Effector memory CD4-positive, alpha-beta T cell (primary cell): ENCODE data around the gene EIF5.

ENCODE experiments used
- DNase-seq, 3 donors: peaks; one replicate each; pipeline ENCODE4 v3.0.0-alpha.2; 2020
- H3K27ac ChIP-seq: 2 replicates; pipeline ENCODE4 v1.7.0; 2013; ENCODE audit warnings: mild to moderate bottlenecking, low read length, moderate library complexity; ENCODE audit not compliant: insufficient read depth, poor library complexity, severe bottlenecking
- H3K27me3 ChIP-seq: replicated peaks from 2 replicates; pipeline ENCODE4 v1.7.0; 2013; ENCODE audit warnings: mild to moderate bottlenecking, low read length; ENCODE audit not compliant: insufficient read depth, control insufficient read depth, poor library complexity, severe bottlenecking
- H3K36me3 ChIP-seq: 2 replicates; pipeline ENCODE4 v1.7.0; 2013; ENCODE audit warnings: mild to moderate bottlenecking, low read length, moderate library complexity; ENCODE audit not compliant: control insufficient read depth, insufficient read depth
- H3K4me1 ChIP-seq: 2 replicates; pipeline ENCODE4 v1.7.0; 2013; ENCODE audit warnings: low read length, mild to moderate bottlenecking; ENCODE audit not compliant: control insufficient read depth, insufficient read depth, poor library complexity, severe bottlenecking
- H3K4me3 ChIP-seq: 2 replicates; pipeline ENCODE4 v1.7.0; 2013; ENCODE audit warnings: low read length, low read depth, mild to moderate bottlenecking; ENCODE audit not compliant: insufficient read depth, poor library complexity, severe bottlenecking
- H3K9me3 ChIP-seq: 2 replicates; pipeline ENCODE4 v1.7.0; 2013; ENCODE audit warnings: mild to moderate bottlenecking, low read length, moderate library complexity; ENCODE audit not compliant: control insufficient read depth

The EIF5 gene

DNA sequence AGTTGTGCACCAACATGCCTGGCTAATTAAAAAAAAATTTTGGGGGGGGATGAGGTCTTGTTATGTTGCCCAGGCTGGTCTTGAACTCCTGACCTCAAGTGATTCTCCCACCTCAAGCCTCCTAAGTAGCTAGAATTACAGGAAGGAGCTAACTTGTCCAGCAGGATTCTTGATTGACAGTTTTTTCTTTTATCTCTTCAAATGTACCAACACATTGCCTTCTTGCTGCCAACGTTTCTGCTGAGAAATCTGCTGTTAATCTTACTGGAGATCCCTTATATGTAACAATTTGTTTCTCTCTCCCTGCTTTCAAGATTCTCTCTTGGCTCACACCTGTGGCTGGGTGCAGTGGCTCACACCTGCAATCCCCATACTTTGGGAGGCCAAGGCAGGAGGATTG, 28.7 kb downstream of the EIF5 start:
- no peak overlapping the region for H3K4me3 ChIP-seq
- H3K9me3 ChIP-seq, result peaks cover 6% of the 10 kb centered on the region
- no peaks in the 10 kb centered on the region for H3K36me3 ChIP-seq
- no peaks in the 10 kb centered on the region for H3K4me1 ChIP-seq
- no peak for DNase-seq
- no peaks in the 10 kb centered on the region for H3K27me3 ChIP-seq
- H3K27ac ChIP-seq, result no peak overlapping the region

DNA sequence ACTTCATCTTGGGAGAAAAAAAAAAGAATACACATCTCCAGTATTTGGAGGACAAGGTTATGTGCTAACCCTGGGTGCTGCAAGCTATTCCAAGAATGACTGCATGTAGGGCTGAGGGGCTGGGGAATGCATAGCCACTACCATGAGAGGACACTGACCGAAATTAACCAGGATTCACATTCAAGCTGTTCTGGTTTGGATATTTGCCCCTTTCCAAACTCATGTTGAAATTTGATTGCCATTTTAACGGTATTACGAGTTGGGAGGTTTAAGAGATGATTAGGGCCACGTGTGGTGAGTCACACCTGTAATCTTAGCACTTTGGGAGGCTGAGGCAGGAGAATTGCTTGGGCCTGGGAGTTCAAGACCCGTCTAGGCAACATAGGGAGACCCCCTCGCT, 32.7 kb downstream of the EIF5 start:
- DNase-seq, result no peak
- Histone ChIP-seq H3K36me3 (no peaks in the 10 kb centered on the region), H3K27me3 (no peaks in the 10 kb centered on the region), H3K4me3 (no peak overlapping the region), H3K9me3 (peaks cover 6% of the 10 kb centered on the region), H3K4me1 (no peaks in the 10 kb centered on the region), H3K27ac (no peak overlapping the region)

DNA sequence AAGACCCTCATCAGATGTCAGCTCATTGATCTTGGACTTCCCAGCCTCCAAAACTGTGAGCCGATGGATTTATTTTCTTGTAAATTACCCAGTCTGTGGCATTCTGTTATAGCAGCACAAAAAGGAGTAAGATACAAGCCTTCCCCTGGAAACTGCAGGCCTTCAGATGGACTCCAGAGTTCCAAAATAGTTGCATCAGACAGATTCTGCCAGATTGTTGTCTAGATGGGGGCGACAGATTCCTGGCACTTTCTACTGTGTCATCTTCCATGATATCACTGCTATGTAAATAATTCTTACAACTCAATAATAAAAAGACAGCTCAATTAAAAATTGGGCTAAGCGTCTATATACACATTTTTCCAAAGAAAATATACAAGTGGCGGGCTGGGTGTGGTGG, 34.0 kb downstream of the EIF5 start:
- H3K27me3 ChIP-seq, result no peaks in the 10 kb centered on the region
- H3K4me1 ChIP-seq, result no peaks in the 10 kb centered on the region
- H3K36me3 ChIP-seq, result no peaks in the 10 kb centered on the region
- H3K27ac ChIP-seq, result no peak overlapping the region
- no peak overlapping the region for H3K4me3 ChIP-seq
- no peak for DNase-seq
- H3K9me3 ChIP-seq, result no peaks in the 10 kb centered on the region

DNA sequence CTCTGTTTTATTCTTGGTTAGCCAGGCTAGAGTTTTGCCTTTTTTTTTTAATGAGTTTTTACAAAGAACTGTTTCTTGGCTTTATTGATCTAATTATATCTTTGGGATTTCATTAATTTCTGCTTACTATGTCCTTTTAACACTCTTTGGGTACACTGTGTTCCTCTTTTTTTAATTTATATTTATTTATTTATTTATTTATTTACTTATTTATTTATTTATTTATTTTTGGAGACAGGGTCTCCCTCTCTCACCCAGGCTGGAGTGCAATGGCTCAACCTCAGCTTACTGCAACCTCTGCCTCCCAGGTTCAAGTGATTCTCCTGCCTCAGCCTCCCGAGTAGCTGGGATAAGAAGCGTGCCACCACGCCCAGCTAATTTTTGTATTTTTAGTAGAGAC, 36.0 kb downstream of the EIF5 start:
- H3K36me3 ChIP-seq, result no peaks in the 10 kb centered on the region
- no peaks in the 10 kb centered on the region for H3K9me3 ChIP-seq
- no peak overlapping the region for H3K27ac ChIP-seq
- H3K4me3 ChIP-seq, result no peak overlapping the region
- H3K4me1 ChIP-seq, result no peaks in the 10 kb centered on the region
- H3K27me3 ChIP-seq, result no peaks in the 10 kb centered on the region
- DNase-seq, result no peak

DNA sequence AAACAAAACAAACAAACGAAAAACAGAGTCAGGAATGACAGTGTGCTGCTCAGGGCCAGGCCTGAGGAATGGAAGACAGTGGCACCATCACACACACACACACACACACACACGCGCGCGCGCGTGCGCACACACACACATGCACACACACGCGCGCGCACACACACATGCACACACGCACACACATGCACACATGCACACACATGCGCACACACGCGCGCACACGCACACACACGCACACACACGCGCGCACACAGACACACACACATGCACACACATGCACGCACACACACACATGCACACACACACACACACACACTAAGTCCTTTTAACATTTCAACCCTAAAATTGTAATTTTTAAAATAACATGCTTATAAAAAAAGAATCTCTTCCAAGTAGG, 38.0 kb downstream of the EIF5 start:
- Histone ChIP-seq H3K27me3 (no peaks in the 10 kb centered on the region), H3K4me3 (no peak overlapping the region), H3K9me3 (no peaks in the 10 kb centered on the region), H3K4me1 (no peaks in the 10 kb centered on the region), H3K36me3 (no peaks in the 10 kb centered on the region), H3K27ac (no peak overlapping the region)
- no peak for DNase-seq

DNA sequence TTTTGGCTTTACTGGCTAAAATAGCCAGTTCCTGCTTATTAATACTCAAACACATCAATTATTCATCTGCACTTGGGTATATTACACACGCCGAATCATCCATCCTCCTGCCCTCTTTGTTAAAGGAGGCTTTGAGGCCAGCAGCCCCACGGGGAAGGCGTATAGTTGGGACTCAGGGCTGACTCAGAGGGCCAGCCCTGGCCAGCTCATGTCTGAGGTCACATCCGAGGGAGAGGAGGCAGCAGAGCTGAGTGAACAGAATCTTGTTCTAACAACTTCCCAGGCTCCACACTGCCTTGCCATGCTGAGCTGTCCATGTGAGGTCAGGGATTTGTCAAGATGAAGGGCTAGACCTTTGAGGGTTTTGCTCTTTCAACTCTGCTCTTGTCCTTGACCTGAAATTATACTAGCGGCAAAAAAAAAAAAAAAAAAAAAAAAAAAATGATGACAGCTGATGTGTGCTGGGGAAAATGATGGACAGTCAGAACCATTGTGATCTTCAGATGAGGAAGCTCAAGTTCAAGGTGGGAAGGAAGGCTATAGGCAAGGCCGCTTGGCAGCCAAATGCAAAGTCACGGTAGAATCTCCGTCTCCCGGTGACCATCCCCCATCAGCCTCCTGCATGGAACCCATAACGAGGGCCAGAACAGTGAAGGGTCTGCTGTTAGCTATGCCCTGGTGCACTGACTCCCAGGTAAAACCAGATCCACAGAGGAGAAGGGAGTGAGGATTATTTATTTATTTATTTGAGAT, 38.7 kb downstream of the EIF5 start:
- DNase-seq, result no peak
- Histone ChIP-seq H3K9me3 (no peaks in the 10 kb centered on the region), H3K4me3 (no peak overlapping the region), H3K36me3 (no peaks in the 10 kb centered on the region), H3K27me3 (no peaks in the 10 kb centered on the region), H3K4me1 (no peaks in the 10 kb centered on the region), H3K27ac (no peak overlapping the region)

DNA sequence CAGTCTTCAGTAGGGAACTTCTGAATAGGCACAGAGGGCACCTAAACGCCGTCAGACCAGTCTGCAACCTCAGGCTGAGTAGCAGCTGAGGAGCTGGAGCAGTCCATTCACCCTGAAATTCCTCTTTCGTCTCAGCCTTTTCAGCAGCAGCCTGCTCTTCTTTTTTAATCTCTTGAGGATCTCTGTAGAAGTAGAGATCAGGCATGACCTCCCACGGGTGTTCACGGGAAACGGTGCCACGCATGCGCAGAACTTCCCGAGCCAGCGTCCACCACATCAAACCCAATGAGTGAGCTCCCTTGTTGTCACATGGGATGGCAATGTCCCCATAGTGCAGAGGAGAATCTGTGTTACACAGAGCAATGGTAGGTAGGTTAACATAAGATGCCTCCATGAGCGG, 40.1 kb downstream of the EIF5 start:
- Histone ChIP-seq H3K9me3 (no peaks in the 10 kb centered on the region), H3K27me3 (no peaks in the 10 kb centered on the region), H3K36me3 (no peaks in the 10 kb centered on the region), H3K27ac (no peak overlapping the region), H3K4me1 (no peaks in the 10 kb centered on the region), H3K4me3 (no peak overlapping the region)
- DNase-seq, result no peak

DNA sequence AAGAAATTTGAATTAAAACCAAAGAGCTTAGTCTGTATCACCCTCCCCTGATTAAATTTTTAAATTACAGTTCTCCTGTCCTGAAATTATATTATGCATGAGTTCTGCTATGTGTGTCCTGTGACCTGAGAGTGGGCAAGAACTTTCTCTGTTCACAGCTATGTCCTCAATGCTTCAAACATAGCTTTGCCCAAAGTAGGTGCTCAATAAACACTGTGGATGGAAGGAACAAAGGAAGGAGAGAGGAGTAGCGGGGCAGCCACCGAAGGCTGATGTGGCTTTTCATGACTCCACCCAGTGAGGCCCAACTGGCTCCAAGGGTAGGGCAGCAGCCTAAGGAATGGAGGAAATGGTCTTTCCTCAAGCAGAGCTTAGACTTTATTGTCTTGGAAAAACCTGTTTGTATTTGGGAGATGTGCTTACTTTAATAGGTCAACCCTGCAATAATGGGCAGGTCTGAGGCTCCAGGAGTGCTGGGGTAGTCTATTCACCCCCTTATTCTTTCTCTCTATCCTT, 43.5 kb downstream of the EIF5 start:
- Histone ChIP-seq H3K4me1 (no peaks in the 10 kb centered on the region), H3K4me3 (no peak overlapping the region), H3K27ac (no peak overlapping the region), H3K36me3 (no peaks in the 10 kb centered on the region), H3K9me3 (no peaks in the 10 kb centered on the region), H3K27me3 (no peaks in the 10 kb centered on the region)
- DNase-seq, result no peak

DNA sequence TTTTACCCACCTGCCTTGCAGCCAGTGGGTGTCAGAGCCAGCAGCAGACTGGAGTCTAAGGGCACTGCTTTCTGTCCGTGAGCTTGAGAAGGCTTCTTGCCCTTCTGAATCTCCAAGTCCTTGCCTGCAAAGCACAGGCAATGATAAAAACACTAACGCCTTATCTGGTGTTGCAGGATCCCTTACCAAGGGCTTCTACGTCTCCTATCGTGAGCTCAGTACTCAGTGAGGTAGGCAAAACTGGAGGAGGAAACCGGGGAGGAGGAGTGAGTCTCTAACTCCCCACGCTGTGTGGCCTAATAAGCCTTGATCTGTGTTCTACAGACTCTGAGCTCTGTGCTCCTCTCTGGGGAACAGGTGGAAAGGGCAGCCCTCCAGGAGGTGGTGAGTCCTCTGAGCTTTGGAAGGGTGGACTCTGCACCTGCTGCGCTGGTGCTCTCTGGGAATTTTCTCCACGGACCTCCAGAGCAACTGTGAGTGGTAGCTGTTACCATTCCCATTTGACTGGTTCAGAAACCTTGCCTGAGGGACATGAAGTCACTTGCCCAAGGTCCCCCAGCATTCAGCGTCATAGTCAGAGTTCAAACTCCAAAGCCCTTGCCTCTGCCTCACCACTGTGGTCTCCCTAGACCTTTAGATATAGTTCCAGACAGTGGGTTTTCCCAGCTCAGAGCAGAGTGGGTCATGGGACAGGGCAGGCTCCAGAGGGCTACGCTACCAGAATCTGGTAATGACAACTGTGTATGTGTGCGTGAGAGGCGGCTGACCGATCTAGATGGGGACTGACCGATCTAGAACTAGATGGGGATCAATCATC, 44.2 kb downstream of the EIF5 start:
- H3K36me3 ChIP-seq, result no peaks in the 10 kb centered on the region
- H3K9me3 ChIP-seq, result no peaks in the 10 kb centered on the region
- no peaks in the 10 kb centered on the region for H3K4me1 ChIP-seq
- no peak overlapping the region for H3K27ac ChIP-seq
- no peak overlapping the region for H3K4me3 ChIP-seq
- DNase-seq, result no peak
- no peaks in the 10 kb centered on the region for H3K27me3 ChIP-seq

DNA sequence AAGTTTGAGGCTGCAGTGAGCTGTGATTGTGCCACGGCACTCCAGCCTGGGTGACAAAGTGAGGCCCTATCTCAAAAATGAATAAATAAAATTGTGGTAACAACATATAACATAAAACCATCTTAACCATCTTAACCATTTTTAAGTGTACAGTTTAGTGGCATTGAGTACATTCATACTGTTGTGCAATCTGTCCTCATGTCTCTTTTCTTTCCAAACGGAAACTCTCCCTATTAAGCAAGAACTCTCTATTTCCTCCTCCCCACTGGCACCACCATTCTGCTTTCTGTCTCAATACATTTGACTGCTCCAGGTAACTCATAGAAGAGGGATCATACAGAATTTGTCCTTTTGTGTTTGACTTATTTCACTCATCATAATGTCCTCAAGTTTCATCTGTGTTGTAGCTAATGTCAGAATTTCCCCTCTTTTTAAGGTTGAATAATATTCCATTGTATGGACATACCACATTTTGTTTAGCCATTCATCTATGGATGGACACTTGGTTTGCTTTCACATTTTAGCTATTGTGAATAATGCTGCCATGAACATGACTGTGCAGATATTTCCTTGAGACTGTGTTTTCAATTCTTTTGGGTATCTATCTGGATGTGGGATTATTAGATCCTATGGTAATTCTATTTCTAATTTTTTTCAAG, 46.8 kb downstream of the EIF5 start:
- Histone ChIP-seq H3K4me1 (peaks cover 5% of the 10 kb centered on the region), H3K4me3 (no peak overlapping the region), H3K36me3 (no peaks in the 10 kb centered on the region), H3K9me3 (no peaks in the 10 kb centered on the region), H3K27me3 (no peaks in the 10 kb centered on the region), H3K27ac (no peak overlapping the region)
- DNase-seq, result no peak
